ENCODE measurements around the gene VEPH1.

The VEPH1 gene

DNA sequence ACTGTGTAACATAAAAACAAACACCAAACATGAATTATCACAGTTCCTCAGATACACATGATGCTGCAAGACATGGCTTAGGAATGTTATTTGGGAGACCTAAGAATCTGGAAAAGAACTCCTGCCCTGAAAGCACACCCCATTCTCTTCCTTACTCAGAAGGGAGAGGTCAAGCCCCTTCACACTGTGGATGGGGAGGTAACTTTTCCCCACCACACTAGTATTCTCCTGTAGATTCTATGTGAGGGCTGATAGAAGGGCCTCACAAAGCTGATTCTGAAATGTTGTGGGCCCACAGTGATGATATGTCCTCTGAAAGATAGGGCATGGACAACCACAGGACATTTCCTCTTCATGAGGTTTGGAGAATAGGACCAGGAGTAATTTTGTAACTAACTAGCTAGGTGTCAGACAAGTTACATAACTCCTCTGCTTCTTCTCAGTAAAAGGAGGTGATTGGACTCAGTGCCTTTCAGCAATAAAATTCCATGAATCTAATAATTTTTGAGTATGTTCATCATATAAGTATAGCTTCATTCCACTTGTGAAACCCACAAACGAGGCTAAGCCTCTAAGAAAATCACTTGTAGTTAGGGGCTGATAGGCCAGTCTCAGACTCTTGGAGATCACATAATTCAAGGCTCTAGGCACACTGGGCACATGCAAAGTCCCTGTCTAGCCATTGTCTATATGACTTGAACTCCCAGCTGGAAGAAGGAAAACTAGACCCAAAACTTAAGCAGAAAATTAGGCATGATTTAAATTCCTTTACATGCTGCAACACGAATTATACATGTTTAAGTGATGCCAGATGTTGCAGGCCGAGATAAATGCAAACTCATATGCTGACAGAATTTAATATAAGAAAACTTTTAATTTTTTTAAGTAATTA is 59.1 kb downstream of the VEPH1 start:
- DNase-seq (ENCODE audit: low read depth): peak; percentile 56

DNA sequence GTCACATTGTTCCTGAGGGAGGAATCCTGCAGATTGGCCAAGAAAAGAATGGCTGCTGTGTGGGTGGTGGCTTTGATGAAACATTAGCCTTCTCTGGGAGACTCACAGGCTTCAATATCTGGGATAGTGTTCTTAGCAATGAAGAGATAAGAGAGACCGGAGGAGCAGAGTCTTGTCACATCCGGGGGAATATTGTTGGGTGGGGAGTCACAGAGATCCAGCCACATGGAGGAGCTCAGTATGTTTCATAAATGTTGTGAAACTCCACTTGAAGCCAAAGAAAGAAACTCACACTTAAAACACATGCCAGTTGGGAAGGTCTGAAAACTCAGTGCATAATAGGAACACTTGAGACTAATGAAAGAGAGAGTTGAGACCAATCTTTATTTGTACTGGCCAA is 60.5 kb downstream of the VEPH1 start:
- H3K4me3 ChIP-seq (ENCODE audit: low read depth, low read length): no peak overlapping the region
- DNase-seq (ENCODE audit: low read depth): no peak

More for the DNA sequence above, 59.1 kb downstream of the VEPH1 start:
- H3K4me3 ChIP-seq (ENCODE audit: low read depth, low read length): no peak overlapping the region

DNA sequence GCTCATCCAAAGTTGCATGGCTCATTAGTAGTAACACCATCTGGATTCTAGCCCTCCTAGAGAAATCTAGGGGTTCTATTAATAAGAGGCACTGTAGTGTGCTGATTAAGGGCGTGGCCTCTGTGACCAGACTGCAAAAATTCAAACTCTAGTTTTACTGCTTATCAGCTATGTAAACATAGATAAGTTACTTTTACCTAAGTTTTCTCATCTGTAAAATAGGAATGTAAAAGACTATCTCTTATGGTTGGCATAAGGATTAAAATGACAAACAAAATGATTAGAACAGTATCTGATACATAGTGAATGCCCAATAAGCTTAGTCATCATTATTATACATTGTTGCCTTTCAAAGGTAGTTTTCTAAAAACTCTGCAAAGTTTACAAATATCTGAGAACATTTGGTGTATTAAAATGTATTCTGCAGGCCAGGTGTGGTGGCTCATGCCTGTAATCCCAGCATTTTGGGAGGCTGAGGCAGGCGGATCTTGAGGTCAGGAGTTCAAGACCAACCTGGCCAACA is 62.1 kb downstream of the VEPH1 start:
- no peak for DNase-seq (ENCODE audit: low read depth)
- peak overlapping the region; percentile 72 for H3K4me3 ChIP-seq (ENCODE audit: low read depth, low read length)

DNA sequence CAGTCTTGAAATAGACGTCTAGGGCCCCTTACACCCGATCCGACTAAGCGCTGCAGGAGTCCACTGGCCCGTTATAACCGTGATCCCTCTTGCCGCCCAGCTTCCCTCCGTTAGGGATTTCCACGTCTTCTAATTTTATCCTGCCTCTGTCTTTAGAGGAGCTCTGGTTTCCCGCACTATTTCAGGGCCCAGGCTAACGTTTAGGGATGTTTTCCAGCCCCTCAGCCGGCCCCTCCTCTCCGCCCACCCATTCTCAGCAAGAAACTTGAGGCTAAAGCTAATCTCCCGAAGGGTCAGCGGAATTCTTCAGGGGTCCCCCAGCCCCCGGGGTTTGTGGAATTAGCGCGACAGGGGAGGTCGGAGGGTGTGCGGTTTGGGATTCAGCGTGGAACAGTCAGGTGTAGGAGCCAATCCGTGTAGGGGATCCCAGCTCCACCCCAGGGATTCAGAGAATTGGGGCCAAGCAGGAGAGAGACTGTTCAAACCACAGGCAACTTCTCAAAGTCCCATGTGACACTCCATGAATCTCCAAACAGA is 65.0 kb downstream of the VEPH1 start:
- peak overlapping the region; percentile 72 for H3K4me3 ChIP-seq (ENCODE audit: low read depth, low read length)
- no peak for DNase-seq (ENCODE audit: low read depth)

DNA sequence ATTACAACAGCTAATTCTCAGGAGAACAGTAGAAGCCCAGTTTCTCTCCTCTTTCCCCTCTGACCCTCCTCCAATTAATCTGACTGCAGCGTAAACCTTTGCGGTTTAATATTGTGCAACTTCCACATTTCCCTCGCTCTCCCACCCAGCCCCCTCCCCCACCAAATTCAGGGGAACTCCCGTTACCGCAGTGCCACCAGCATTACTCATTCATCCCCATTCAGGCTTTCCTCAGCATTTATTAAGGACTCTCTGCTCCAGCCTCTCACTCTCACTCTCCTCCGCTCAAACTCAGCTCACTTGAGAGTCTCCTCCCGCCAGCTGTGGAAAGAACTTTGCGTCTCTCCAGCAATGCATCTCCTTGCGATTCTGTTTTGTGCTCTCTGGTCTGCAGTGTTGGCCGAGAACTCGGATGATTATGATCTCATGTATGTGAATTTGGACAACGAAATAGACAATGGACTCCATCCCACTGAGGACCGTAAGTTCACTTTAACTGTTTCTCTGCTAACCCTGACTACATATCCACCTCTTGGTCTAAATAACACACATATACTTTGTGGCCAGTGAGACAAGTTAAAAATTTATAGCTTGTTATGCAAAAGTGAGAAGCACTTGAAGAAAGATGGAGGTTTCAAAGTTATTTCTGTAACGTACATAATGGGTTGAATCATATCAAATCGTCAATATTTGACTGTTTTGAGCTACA is 66.5 kb downstream of the VEPH1 start, which contains the start of gene PTX3:
PTX3 (plus strand) TSS at position 268 of the 709 bp plus-strand sequence; CDS start at position 352, 84 bp downstream.
- peak within 1 kb of the TSS; percentile 72 for H3K4me3 ChIP-seq (ENCODE audit: low read depth, low read length)
- peak; percentile 94 for DNase-seq (ENCODE audit: low read depth)

DNA sequence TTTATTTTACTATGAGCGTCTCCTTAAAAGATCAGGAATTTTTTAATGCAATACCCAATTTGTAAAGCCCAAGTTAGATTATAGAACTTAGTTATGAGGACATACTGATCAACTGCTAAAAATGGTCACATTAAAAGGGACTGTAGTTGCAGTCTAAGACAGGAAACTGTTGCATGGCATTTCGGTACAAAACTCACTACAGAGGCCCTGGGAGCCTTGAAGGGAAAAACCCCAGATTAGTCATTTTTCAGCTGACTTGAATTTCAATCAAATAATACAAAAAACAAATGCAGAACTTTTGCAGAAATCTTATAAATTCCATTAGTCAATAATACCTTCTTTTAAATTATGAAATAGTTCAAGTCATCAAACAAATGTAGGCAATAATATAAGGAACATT is 73.5 kb downstream of the VEPH1 start:
- no peak for DNase-seq (ENCODE audit: low read depth)
- H3K4me3 ChIP-seq (ENCODE audit: low read depth, low read length): no peak overlapping the region

DNA sequence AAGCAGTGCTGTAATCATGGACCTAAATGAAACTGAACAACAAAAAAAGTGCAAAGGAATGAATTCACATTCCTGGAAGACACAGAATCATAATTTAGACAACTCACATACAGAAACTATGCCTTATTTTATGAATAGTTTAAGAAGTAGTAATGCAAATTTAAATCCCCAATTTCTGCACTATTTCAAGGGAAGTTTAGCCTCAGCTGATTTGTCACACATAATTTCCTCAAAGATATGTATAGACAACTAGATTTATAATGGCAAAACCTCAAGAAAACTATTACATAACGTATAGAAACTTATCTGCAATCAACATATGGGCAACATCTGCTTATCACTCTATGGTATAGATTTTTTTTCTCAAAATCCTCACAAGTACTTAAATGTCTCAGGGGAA is 74.4 kb downstream of the VEPH1 start:
- no peak overlapping the region for H3K4me3 ChIP-seq (ENCODE audit: low read depth, low read length)
- no peak for DNase-seq (ENCODE audit: low read depth)

DNA sequence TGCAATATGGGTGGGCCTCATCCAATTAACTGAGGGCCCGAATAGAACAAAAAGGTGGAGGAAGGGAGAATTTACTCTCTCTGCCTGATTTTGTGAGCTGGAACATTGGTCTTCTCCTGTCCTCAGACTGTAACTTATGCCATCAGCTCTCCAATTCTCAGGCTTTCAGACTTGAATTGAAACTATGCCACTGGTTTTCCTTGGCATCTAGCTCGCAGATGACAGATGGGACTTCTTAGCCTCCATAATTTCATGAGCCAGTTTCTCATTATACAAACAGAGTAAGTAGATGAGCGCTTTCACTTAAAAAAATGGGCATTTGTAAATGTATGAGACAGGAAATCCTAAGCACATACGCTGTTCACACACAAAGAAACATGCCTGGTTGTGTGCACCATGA is 75.3 kb downstream of the VEPH1 start:
- no peak overlapping the region for H3K4me3 ChIP-seq (ENCODE audit: low read depth, low read length)
- no peak for DNase-seq (ENCODE audit: low read depth)

DNA sequence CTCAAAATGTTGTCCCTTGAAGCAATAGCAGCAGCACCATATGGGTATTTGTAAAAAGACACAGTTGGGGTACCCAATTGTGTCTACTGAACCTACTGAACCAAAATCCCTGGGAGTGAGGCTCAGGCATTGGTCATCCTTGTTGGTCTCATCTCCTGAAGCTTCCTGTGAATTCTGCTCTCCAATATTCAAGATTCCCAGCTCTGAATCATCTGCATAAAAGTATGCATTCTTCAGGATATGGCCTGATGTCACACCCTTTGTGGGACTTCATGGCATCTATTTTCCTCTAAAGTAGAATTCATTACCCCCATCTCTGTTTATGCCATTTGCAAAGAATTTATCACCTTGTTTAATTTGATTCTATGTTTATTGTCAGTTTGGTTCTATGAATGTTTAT is 79.9 kb downstream of the VEPH1 start:
- H3K4me3 ChIP-seq (ENCODE audit: low read depth, low read length): no peak overlapping the region
- no peak for DNase-seq (ENCODE audit: low read depth)

DNA sequence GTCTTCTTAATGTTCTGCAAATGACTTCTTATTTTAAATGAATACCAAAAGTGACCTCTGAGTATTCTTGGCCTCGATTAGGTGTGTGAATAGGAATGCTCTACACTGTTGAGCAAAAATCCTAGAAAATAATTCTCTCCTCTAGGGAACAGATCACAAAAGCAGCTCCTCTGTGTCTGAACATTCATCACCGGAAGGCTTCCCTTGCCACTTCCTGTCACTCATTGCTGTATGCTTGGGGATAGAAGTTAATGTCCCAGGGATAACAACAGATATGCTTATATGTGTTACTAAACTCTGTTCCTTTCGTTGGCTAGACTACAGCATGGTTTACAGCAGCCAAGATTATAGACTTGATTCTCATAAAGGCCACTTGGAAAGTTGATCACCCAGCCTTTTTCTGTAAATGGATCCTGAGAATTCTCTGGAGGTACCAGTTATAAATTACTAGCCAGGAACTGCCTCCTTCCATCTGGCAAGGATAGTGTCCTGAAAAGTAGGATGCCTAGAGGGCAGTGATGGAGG is 82.5 kb downstream of the VEPH1 start:
- no peak overlapping the region for H3K4me3 ChIP-seq (ENCODE audit: low read depth, low read length)
- DNase-seq (ENCODE audit: low read depth): no peak

DNA sequence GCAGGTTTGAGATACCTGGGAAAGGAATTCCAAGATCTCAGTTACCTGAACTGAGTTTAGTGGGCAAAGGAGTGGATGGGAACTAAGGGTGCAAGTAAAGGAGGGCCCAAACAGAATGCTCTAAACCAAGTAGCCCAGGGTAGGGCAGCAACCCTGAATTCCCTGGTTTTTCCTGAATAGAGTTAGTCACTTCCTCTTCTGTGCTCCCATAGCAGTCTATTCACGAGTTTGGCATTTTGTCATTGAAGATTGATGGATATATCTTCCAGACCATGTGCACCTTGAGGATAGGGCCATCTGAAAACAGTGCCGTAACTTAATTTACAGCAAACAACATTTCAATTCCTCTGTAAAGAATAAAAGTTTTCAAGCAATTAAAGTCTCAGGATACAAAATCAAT is 85.1 kb downstream of the VEPH1 start:
- DNase-seq (ENCODE audit: low read depth): no peak
- no peak overlapping the region for H3K4me3 ChIP-seq (ENCODE audit: low read depth, low read length)

DNA sequence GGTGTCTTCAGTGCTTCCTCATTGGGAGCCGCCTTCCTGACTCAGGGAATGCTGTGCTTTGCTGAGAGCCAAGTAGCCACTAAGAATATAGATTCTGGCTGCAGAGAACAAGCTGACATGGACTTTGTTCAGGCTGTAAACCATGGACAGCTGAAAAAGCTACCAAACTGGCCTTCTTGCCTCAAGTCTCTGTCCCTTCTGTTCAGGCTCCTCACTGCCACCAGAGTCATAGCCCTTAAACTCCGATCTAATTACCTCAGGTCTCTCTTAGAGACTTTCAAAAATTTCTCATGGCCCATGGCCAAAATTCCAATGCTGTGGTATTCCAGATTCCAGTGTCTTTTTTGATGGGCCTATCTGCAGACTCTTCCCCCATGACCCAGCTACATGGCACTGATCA is 86.0 kb downstream of the VEPH1 start:
- H3K4me3 ChIP-seq (ENCODE audit: low read depth, low read length): no peak overlapping the region
- no peak for DNase-seq (ENCODE audit: low read depth)

DNA sequence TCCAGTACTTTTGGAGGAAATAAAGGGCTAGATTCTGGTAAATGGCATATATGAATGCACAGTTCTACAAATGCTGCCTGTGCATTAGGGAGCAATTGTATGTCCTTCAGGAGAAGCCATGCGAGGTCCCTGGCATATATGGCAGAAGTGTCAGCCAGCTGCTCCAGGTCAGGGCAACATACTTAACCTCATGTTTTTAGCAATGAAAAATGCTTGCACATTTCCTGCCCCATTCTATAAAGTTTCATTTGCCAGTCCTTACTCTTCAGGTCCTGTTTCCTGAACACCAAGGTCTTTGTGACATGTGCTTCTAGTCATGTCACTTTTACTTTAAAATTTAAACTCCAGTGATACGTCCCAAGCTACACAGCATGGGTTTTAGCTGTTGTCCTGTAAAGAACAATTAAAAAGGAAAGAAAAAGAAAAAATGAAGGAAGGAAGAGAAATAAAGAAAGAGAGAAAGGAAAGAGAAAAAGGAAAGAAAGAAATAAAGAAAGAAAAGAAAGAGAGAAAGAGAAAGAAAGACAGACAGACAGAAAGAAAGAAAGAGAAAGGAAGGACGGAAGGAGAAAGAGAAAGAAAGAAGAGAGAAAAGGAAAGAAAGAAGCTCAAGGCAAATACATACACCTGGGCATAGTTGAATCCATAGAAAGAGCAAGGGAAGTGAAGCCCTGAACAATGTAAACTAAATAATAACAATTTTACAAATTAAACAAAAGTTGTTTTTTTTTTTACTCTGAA is 86.7 kb downstream of the VEPH1 start:
- H3K4me3 ChIP-seq (ENCODE audit: low read depth, low read length): no peak overlapping the region
- no peak for DNase-seq (ENCODE audit: low read depth)

DNA sequence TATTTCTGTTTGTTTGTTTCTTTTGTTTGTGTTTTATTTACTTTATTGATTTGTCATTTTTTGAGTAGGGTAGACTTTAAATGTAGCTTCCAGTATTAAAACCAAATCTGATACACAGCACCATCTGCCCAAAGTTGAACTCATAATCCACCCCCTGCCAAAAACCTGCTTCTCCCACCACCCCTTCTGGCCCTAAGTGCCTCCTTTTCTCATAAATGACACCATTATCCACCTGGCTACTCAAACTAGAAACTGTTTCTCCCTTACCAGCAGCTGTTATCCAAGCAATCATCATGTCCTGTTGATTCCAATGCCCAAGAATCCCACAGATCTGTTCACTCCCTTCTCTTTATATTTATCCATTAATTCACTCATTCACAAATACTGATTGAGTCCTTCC is 88.4 kb downstream of the VEPH1 start:
- H3K4me3 ChIP-seq (ENCODE audit: low read depth, low read length): no peak overlapping the region
- DNase-seq (ENCODE audit: low read depth): no peak

DNA sequence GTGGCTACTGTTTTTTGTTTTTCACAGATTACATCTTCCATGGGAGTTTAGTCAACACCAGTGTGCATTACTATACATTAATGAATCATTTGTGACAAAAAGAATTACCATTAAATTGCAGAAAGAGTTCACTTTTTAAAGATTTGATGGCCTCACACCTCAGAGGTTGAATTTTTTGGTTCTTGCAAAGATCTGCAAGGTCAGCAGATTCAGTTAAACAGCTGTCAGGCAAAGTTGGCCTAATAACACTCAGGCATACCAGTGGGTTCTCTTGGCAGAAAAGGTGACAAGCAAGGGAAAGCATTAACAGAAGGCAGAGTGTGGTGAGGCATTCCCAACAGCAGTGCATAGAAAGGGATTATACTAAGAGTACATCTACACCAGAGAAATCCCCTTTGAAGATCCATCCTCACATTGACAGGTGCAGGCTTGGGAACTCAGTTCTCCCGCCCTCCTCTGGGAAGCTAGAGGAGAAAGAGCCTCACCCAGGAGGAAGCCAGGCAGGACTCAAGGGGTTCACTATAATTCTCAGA is 90.8 kb downstream of the VEPH1 start:
- no peak for DNase-seq (ENCODE audit: low read depth)
- no peak overlapping the region for H3K4me3 ChIP-seq (ENCODE audit: low read depth, low read length)

DNA sequence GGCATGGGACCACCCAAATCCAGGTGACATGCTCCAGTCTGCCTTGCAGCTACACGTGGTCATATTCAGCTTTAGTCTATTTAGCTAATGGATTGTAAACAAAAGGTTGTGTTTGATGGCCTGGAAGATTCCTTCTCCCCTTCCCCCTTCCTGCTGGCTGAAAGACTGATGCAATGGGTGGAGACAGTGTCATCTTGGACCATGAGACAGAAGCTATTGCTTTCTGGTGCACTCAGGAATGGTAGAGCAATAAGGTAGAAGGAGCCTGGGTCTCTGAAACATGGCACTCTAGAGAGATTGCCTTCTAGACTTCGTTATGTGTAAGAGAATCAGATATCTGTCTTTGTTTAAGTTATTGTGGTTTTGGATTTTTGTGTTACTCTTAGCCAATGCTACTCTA is 92.3 kb downstream of the VEPH1 start:
- no peak for DNase-seq (ENCODE audit: low read depth)
- no peak overlapping the region for H3K4me3 ChIP-seq (ENCODE audit: low read depth, low read length)

DNA sequence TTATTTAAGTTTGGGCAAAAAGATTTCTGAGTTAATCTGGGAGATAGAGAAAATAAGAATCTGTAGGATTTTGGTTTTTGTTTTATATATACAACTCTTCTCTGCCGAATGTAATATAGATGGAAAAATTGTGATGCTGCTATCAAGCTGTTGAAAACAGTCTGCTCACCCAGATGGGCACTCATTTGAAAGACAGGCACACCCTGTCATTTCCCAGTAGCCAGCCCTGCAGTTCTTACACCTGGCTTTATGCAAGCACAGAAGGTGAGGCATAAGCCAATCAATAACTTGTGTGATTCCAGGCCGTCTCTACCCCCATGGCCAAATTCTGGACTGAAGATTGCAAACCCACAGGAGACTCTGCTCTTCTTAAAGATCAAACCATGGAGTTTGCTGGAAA is 93.7 kb downstream of the VEPH1 start:
- DNase-seq (ENCODE audit: low read depth): no peak
- no peak overlapping the region for H3K4me3 ChIP-seq (ENCODE audit: low read depth, low read length)

DNA sequence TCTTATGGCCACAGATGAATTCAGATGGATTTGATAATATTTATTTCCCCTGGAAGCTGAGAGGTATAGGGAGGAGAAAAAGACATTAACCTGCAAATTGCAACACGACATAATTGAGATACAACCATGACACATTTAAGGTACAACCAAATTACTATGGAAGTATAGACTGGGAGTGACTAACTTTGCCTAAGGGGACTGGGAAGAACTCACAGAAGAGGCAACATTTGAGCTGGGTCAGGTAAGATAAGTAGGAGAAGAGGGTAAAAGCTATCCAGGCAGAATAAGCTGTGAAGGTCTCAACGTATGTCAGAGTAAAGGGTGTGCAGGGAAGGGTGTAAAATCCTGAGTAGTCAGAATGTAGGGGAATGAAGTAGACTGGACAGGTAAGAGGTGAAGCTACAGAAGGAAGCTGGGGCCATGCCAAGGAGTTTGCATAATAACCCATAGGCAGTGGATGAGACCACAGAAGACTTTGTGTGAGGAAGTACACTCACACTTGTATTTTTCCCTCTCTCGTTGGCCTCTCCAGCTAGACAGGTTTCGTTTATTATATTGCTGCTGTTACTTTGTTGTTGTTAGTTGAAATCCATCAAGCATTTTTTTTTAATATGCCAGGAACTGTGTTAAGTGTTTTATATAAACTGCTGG is 94.6 kb downstream of the VEPH1 start:
- no peak overlapping the region for H3K4me3 ChIP-seq (ENCODE audit: low read depth, low read length)
- no peak for DNase-seq (ENCODE audit: low read depth)

DNA sequence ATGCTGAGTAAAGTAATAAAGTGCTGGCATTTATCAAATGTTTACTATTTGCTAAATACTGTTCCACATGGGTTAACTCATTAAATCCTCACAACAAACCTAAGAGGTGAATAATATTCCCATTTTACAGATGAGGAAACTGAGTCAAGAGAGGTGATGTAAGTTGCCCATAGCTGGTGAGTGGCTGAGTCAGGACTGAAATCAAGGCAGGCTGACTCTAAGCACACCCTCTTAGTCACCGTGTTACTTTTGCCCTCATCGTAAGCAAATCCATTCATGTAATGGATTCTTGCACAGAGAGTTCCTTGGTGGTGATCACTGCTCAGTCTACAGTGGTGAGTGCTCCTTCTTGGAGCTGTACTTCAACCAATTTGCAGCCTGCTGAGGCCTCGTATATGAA is 95.4 kb downstream of the VEPH1 start:
- no peak overlapping the region for H3K4me3 ChIP-seq (ENCODE audit: low read depth, low read length)
- no peak for DNase-seq (ENCODE audit: low read depth)

All from skeletal muscle cell (primary cell).